ENCODE data around the gene AURKA.

Gene AURKA

GRCh38 chr20:56323206-56323605 is 68.8 kb downstream of the AURKA start:
- H3K27ac ChIP-seq: no peak overlapping the region
- TF ChIP-seq CTCF (conservative IDR thresholded peaks at IDR 0.05): no peak
- no peak for TF ChIP-seq ZFX (IDR thresholded peaks at IDR 0.05)

GRCh38 chr20:56322681-56323080 is 69.3 kb downstream of the AURKA start:
- no peak for TF ChIP-seq CTCF (conservative IDR thresholded peaks at IDR 0.05)
- TF ChIP-seq ZFX (IDR thresholded peaks at IDR 0.05): no peak

More at GRCh38 chr20:56322681-56323080, 69.3 kb downstream of the AURKA start:
- H3K27ac ChIP-seq: no peak overlapping the region
